Vagina (tissue), 2 donors: ENCODE data around the gene OR2H2.

Experiments used
- CTCF ChIP-seq, 3 experiments: fragments of 450-650 bp in 2 of 3; fragments of 200-600 bp in 1 of 3; sonication (generic) in 1 of 3; IDR thresholded peaks; one replicate each; pipeline ENCODE4 v1.5.1; 2017 to 2019; ENCODE audit warnings: antibody characterized with exemption in 3 of 3, mild to moderate bottlenecking in 2 of 3, moderate library complexity in 2 of 3
- POLR2A ChIP-seq, 2 donors: fragments of 450-650 bp; IDR thresholded peaks; one replicate each; pipeline ENCODE4 v1.6.1; 2017; ENCODE audit warnings: antibody characterized with exemption in 2 of 2, mild to moderate bottlenecking in 2 of 2, moderate library complexity in 2 of 2
- POLR2AphosphoS5 ChIP-seq, 2 donors: sonication (generic); formaldehyde crosslinking; IDR thresholded peaks; one replicate each; pipeline ENCODE4 v1.9.0; 2017; ENCODE audit warnings: antibody characterized with exemption in 2 of 2, mild to moderate bottlenecking in 2 of 2, low read depth in 1 of 2; ENCODE audit not compliant: insufficient read depth in 1 of 2

GRCh38 chr6:29596381-29596900, 11.5 kb downstream of the OR2H2 start:
- TF ChIP-seq POLR2A (IDR thresholded peaks at IDR 0.05) = no peak
- TF ChIP-seq CTCF (IDR thresholded peaks at IDR 0.05) = no peak
- TF ChIP-seq POLR2AphosphoS5 (IDR thresholded peaks at IDR 0.05; ENCODE audit: insufficient read depth in 1 of 2, low read depth in 1 of 2) = no peak
